Thoracic aorta (tissue), 2 donors: ENCODE data around the gene ZNF296. TPM values are rescaled to one million over a fixed set of nuclear protein-coding genes. Genes with fewer than 3 reads are reported as not detected.

Source experiments
- ATAC-seq: fragments of 150-250 bp; one replicate; pipeline ENCODE4 v1.8.0; 2017; ENCODE audit warnings: low read depth; ENCODE audit not compliant: insufficient number of reproducible peaks, low FRiP score
- DNase-seq: peaks from one replicate; pipeline ENCODE4 v3.0.0-alpha.2; 2020; ENCODE audit warnings: low spot score
- H3K27ac ChIP-seq, 2 donors: fragments of 200-600 bp; sonication (generic); 1 replicate in 1 of 2; 2 replicates in 1 of 2; pipeline ENCODE4 v1.5.1; 2016; ENCODE audit warnings: mild to moderate bottlenecking in 2 of 2, moderate library complexity in 2 of 2
- H3K27me3 ChIP-seq: fragments of 200-600 bp; sonication (generic); replicated peaks from 2 replicates; pipeline ENCODE4 v1.6.0; 2016; ENCODE audit warnings: mild to moderate bottlenecking; ENCODE audit not compliant: insufficient read depth
- H3K36me3 ChIP-seq: fragments of 200-600 bp; sonication (generic); one replicate; pipeline ENCODE4 v1.5.1; 2016
- H3K4me1 ChIP-seq, 2 donors: fragments of 200-600 bp; sonication (generic); 1 replicate in 1 of 2; 2 replicates in 1 of 2; pipeline versions ENCODE4 v1.5.1 to v1.6.0; 2016; ENCODE audit warnings: low read depth in 2 of 2, mild to moderate bottlenecking in 1 of 2; ENCODE audit not compliant: control insufficient read depth in 1 of 2
- H3K4me3 ChIP-seq: fragments of 200-600 bp; sonication (generic); 2 replicates; pipeline ENCODE4 v1.5.1; 2016; ENCODE audit warnings: mild to moderate bottlenecking
- H3K9me3 ChIP-seq: fragments of 200-600 bp; sonication (generic); 2 replicates; pipeline ENCODE4 v1.5.1; 2016
- total RNA-seq, 2 donors: library from RNA; depleted of rRNA; stranded (reverse); fragments of >200 nt; gene quantifications; one replicate each; pipeline versions ENCODE4 v1.1.0 to v1.2.3, GENCODE V29; 2016
- TF ChIP-seq, protein P1 (sequence below): fragments of 200-600 bp; sonication (generic); IDR thresholded peaks from one replicate; pipeline ENCODE4 v1.5.1; 2019; ENCODE audit warnings: antibody characterized with exemption

Gene ZNF296
- total RNA-seq, 2 donors from 2014 or later = 1.5 to 1.8 TPM

GRCh38 chr19:45099467-45100191 lies 23.4 kb upstream of the ZNF296 start:
- DNase-seq = no peak

GRCh38 chr19:45098521-45099466 lies 22.5 kb upstream of the ZNF296 start:
- peaks cover 20 to 37% of the 10 kb centered on the region in 2 donors for H3K4me1 ChIP-seq
- ATAC-seq (no peak), DNase-seq (no peak)
- H3K27me3 ChIP-seq = no peaks in the 10 kb centered on the region
- H3K36me3 ChIP-seq = no peaks in the 10 kb centered on the region
- no peaks in the 10 kb centered on the region for H3K9me3 ChIP-seq
- H3K27ac ChIP-seq = no peak overlapping the region
- H3K4me3 ChIP-seq = no peak overlapping the region
- TF ChIP-seq, protein P1, sequence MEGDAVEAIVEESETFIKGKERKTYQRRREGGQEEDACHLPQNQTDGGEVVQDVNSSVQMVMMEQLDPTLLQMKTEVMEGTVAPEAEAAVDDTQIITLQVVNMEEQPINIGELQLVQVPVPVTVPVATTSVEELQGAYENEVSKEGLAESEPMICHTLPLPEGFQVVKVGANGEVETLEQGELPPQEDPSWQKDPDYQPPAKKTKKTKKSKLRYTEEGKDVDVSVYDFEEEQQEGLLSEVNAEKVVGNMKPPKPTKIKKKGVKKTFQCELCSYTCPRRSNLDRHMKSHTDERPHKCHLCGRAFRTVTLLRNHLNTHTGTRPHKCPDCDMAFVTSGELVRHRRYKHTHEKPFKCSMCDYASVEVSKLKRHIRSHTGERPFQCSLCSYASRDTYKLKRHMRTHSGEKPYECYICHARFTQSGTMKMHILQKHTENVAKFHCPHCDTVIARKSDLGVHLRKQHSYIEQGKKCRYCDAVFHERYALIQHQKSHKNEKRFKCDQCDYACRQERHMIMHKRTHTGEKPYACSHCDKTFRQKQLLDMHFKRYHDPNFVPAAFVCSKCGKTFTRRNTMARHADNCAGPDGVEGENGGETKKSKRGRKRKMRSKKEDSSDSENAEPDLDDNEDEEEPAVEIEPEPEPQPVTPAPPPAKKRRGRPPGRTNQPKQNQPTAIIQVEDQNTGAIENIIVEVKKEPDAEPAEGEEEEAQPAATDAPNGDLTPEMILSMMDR = no peak

More at GRCh38 chr19:45099467-45100191, 23.4 kb upstream of the ZNF296 start:
- Histone ChIP-seq H3K9me3 (no peaks in the 10 kb centered on the region), H3K27ac (no peak overlapping the region), H3K27me3 (no peaks in the 10 kb centered on the region), H3K36me3 (no peaks in the 10 kb centered on the region), H3K4me1 (peaks cover 11 to 28% of the 10 kb centered on the region in 2 donors), H3K4me3 (no peak overlapping the region)
- ATAC-seq = no peak
- TF ChIP-seq, protein P1 = no peak

GRCh38 chr19:45097776-45098520 lies 21.7 kb upstream of the ZNF296 start:
- ATAC-seq (no peak), DNase-seq (no peak)
- H3K27me3 ChIP-seq = no peaks in the 10 kb centered on the region
- H3K36me3 ChIP-seq = no peaks in the 10 kb centered on the region
- no peaks in the 10 kb centered on the region for H3K9me3 ChIP-seq
- TF ChIP-seq, protein P1 = no peak
- H3K4me1 ChIP-seq = peaks cover 22 to 40% of the 10 kb centered on the region in 2 donors
- no peak overlapping the region for H3K27ac ChIP-seq
- H3K4me3 ChIP-seq = no peak overlapping the region

DNA sequence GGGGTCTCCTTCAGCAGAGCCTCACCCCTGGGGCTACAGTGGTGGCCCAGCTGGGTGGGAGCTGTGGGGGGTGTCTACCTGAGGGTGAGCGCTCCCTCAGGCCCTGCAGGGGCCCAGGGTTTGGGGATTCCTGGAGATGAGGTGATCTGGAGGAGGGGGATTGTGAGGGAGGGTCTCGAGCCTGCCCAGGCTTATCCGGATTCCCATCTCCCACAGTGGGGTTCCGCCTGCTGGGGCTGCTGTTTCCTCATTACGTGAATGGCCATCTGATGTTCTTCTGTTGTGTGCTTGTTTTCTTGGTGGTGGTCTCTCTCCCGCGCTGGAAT lies 21.1 kb upstream of the ZNF296 start:
- H3K4me3 ChIP-seq = no peak overlapping the region
- TF ChIP-seq, protein P1 = no peak
- H3K27me3 ChIP-seq = no peaks in the 10 kb centered on the region
- no peaks in the 10 kb centered on the region for H3K36me3 ChIP-seq
- H3K27ac ChIP-seq = no peak overlapping the region
- peaks cover 22 to 40% of the 10 kb centered on the region in 2 donors for H3K4me1 ChIP-seq
- DNase-seq (no peak), ATAC-seq (no peak)
- no peaks in the 10 kb centered on the region for H3K9me3 ChIP-seq
